ENCODE data around the gene CACNA1A. TPM values are rescaled to one million over a fixed set of nuclear protein-coding genes. Genes with fewer than 3 reads are reported as not detected.
A peak's percentile ranks its signal among the peaks of the same experiment; 100 is the strongest.

The CACNA1A gene
- total RNA-seq, 1 donor from 2014 or later = 190 TPM

DNA sequence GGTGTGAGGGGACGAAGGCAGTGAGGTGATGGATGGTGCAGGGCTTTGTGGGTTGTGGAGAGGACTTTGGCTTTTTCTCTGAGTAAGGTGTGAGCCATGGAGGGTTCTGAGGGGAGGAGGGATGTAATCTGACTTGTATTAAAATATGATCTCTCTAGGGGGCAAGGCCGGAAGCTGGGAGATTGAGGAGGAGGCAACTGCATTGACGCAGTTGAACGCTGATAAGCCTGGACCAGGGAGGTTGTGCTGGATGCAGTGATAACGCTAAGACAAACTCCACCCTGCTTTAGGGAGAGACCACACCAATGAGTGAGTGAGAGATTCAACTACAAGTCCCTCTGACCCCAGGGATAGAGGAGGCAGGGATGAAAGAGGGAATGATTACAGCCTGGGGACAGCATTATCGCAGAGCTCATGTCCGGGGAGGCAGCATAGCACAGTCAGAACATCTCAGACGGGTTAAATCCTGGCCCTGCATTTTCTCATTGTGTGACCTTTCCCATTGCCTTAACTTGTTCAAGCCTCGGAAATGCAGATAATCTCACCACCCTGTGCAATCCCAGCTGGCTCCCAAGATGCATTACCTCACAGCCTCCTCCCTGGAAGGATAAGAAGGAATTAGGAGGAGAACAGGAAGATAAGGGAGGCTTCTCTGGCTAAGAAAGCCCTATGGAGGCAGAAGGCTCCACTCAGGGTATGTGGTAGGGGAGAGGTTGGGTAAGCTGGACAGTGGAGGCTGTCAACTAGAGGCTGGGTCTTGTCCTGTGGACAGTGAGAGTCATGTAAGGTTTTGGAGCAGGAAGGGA, 124.2 kb downstream of the CACNA1A start:
- H3K4me1 Mint-ChIP-seq (ENCODE audit: low read depth, unreplicated experiment) = no peaks in the 10 kb centered on the region
- H3K27me3 Mint-ChIP-seq (ENCODE audit: unreplicated experiment) = peaks cover 3% of the 10 kb centered on the region
- DNase-seq = no peak
- H3K27ac Mint-ChIP-seq (ENCODE audit: unreplicated experiment) = no peak overlapping the region
- TF ChIP-seq, protein P1, sequence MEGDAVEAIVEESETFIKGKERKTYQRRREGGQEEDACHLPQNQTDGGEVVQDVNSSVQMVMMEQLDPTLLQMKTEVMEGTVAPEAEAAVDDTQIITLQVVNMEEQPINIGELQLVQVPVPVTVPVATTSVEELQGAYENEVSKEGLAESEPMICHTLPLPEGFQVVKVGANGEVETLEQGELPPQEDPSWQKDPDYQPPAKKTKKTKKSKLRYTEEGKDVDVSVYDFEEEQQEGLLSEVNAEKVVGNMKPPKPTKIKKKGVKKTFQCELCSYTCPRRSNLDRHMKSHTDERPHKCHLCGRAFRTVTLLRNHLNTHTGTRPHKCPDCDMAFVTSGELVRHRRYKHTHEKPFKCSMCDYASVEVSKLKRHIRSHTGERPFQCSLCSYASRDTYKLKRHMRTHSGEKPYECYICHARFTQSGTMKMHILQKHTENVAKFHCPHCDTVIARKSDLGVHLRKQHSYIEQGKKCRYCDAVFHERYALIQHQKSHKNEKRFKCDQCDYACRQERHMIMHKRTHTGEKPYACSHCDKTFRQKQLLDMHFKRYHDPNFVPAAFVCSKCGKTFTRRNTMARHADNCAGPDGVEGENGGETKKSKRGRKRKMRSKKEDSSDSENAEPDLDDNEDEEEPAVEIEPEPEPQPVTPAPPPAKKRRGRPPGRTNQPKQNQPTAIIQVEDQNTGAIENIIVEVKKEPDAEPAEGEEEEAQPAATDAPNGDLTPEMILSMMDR (IDR thresholded peaks at IDR 0.05; ENCODE audit: partially characterized antibody, unreplicated experiment) = no peak
- no peak overlapping the region for H3K4me3 Mint-ChIP-seq (ENCODE audit: unreplicated experiment)
- H3K9me3 Mint-ChIP-seq (ENCODE audit: unreplicated experiment) = peaks cover 5% of the 10 kb centered on the region
- peaks cover 7% of the 10 kb centered on the region for H3K36me3 Mint-ChIP-seq (ENCODE audit: unreplicated experiment)

DNA sequence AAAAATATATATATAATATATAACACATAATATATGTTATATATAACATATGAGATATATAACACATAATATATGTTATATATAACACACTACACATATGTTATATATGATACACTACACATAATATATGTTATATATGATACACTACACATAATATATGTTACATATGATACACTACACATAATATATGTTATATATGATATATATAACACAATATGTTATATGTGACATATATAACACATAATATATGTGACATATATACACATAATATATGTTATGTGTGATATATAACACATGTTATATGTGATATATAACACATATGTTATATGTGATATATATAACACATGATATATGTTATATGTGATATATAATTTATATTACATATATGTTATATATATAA, 129.7 kb downstream of the CACNA1A start:
- TF ChIP-seq, protein P1 (IDR thresholded peaks at IDR 0.05; ENCODE audit: partially characterized antibody, unreplicated experiment) = no peak
- Mint-ChIP-seq H3K27me3 (ENCODE audit: unreplicated experiment) (peaks cover 3% of the 10 kb centered on the region), H3K4me1 (ENCODE audit: low read depth, unreplicated experiment) (no peaks in the 10 kb centered on the region), H3K36me3 (ENCODE audit: unreplicated experiment) (peaks cover 7% of the 10 kb centered on the region), H3K9me3 (ENCODE audit: unreplicated experiment) (peaks cover 2% of the 10 kb centered on the region), H3K27ac (ENCODE audit: unreplicated experiment) (no peak overlapping the region), H3K4me3 (ENCODE audit: unreplicated experiment) (no peak overlapping the region)
- no peak for DNase-seq

DNA sequence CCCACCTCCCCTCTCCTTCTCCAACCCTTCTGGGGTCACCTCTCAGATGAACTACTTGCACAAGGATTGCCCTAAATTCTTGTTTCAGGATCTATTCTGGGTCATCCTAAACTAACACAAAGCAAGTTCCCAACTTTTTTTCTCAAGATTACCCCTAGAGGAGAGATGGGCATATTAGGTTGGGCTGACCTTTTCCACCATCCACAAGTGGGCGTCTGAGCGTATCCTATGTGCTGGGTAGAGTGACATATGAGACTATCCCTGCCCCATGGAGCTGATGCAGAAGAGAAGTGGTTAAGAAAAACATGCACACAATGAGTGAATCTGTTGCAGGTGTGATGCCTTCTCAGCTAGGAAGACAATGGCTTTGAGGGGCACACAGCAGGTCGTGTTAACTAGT, 132.7 kb downstream of the CACNA1A start:
- H3K27ac Mint-ChIP-seq (ENCODE audit: unreplicated experiment) = peak overlapping the region; percentile 33
- peaks cover 3% of the 10 kb centered on the region for H3K27me3 Mint-ChIP-seq (ENCODE audit: unreplicated experiment)
- no peak for DNase-seq
- H3K4me3 Mint-ChIP-seq (ENCODE audit: unreplicated experiment) = no peak overlapping the region
- peaks cover 7% of the 10 kb centered on the region for H3K36me3 Mint-ChIP-seq (ENCODE audit: unreplicated experiment)
- no peaks in the 10 kb centered on the region for H3K4me1 Mint-ChIP-seq (ENCODE audit: low read depth, unreplicated experiment)
- H3K9me3 Mint-ChIP-seq (ENCODE audit: unreplicated experiment) = peaks cover 3% of the 10 kb centered on the region
- TF ChIP-seq, protein P1 (IDR thresholded peaks at IDR 0.05; ENCODE audit: partially characterized antibody, unreplicated experiment) = no peak

DNA sequence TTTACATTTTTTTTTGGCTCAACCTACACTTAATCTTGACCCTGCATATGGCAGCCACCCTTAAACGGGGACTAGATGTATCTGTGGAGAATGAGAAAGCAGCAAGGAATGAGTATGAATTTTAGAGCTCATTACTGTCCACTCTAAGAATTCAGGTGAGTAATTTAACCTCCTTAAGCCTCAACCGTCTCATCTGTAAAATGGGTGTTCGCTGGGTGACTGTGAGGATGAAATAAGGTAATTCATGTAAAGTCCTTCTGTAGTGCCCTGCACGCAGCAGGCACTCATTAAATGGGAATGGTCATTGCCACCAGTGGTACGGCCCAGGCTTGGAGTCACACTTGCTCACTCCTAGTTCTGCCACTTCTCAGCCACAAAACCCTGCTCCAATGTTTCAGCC, 135.3 kb downstream of the CACNA1A start:
- H3K27ac Mint-ChIP-seq (ENCODE audit: unreplicated experiment) = no peak overlapping the region
- peaks cover 7% of the 10 kb centered on the region for H3K9me3 Mint-ChIP-seq (ENCODE audit: unreplicated experiment)
- TF ChIP-seq, protein P1 (IDR thresholded peaks at IDR 0.05; ENCODE audit: partially characterized antibody, unreplicated experiment) = no peak
- DNase-seq = no peak
- H3K4me3 Mint-ChIP-seq (ENCODE audit: unreplicated experiment) = no peak overlapping the region
- no peaks in the 10 kb centered on the region for H3K4me1 Mint-ChIP-seq (ENCODE audit: low read depth, unreplicated experiment)
- H3K36me3 Mint-ChIP-seq (ENCODE audit: unreplicated experiment) = no peaks in the 10 kb centered on the region
- peaks cover 3% of the 10 kb centered on the region for H3K27me3 Mint-ChIP-seq (ENCODE audit: unreplicated experiment)

DNA sequence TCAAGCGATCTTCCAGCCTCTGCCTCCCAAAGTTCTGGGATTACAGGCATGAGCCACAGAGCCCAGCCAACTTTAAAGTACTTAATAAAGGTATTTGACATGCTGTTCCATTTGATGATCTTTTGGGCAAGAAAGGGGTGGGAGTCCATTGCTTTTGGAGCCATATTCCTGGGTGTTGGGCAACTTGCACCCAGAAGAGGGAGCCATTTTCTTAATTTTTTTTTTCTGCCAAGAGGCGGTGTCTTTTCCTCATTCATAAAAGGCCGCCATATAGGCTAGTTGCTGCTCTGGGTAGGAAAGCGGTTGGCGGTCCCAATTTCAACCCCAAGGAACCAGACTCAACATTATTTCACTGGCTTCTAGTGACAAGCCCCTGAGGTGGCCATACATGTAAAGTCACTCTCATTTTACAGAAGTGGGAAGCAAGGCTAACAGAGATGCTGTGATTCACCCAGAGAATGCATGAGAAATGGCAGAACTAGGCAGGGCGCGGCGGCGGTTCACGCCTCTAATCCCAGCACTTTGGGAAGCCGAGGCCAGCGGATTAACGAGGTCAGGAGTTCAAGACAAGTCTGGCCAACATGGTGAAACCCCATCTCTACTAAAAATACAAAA, 139.6 kb downstream of the CACNA1A start:
- Mint-ChIP-seq H3K4me3 (ENCODE audit: unreplicated experiment) (no peak overlapping the region), H3K36me3 (ENCODE audit: unreplicated experiment) (peaks cover 4% of the 10 kb centered on the region), H3K4me1 (ENCODE audit: low read depth, unreplicated experiment) (no peaks in the 10 kb centered on the region), H3K27me3 (ENCODE audit: unreplicated experiment) (peaks cover 5% of the 10 kb centered on the region), H3K9me3 (ENCODE audit: unreplicated experiment) (peaks cover 7% of the 10 kb centered on the region), H3K27ac (ENCODE audit: unreplicated experiment) (peak overlapping the region; percentile 22)
- DNase-seq = peak; percentile 17
- TF ChIP-seq, protein P1 (IDR thresholded peaks at IDR 0.05; ENCODE audit: partially characterized antibody, unreplicated experiment) = peak; percentile 78
